RWPE1 (cell line): Measurements from ENCODE around the gene FBXW11.
A peak's percentile ranks its signal among the peaks of the same experiment; 100 is the strongest.

Experiments used
- CTCF ChIA-PET: fragments of 350-600 bp; sonication (Branson Sonifier 250); formaldehyde crosslinking; extraction: SDS; loops from one replicate; lab custom pipeline; 2021; lab: Yijun Ruan, JAX
- POLR2A ChIA-PET: fragments of 400-600 bp; formaldehyde crosslinking; extraction: SDS; loops from one replicate; lab custom pipeline; 2020; ENCODE audit warnings: antibody characterized with exemption; ENCODE audit not compliant: low non-redundant PET; lab: Yijun Ruan, JAX
- DNase-seq: peaks from one replicate; pipeline ENCODE4 v3.0.0; 2012; ENCODE audit warnings: low spot score
- H3K27ac ChIP-seq: fragments of 450-650 bp; 2 replicates; pipeline ENCODE4 v1.5.1; 2017
- TF ChIP-seq, protein P1 (sequence below): fragments of 450-650 bp; conservative IDR thresholded peaks from 2 replicates; pipeline ENCODE4 v1.5.1; 2017; ENCODE audit warnings: low read depth, mild to moderate bottlenecking

The FBXW11 gene

DNA sequence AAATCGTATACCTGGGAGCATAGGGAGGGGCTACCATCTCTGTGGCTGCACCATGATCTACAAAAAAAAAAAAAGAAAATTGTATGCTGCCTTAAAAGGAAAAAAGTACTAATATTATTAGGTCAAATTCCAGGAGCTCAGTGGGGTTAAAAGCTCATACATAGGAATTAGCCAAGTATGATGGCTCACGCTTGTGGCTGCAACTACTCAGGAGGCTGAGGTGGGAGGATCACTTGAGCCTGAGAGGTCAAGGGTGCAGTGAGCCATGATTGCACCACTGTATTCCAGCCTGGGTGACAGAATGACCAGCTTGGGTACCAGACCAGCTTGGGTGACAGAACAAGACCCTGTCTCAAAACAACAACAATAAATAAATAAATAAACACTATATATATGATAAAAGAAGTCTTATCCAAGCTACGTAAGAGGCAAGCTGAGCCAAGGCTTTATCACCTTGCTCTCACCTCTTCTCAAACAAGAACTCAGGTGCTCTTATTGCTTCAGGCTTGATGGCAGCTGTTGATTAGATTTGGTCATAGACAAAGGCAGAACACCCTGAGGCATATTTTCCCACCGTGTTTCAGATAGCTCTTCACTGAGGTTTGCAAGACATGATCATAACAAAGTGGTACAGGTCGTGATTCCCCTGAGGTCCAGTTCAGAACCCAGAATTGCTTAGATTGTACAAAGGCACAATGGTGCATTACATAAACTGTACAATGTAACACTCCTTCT is 3.3 kb upstream of the FBXW11 start:
- H3K27ac ChIP-seq: no peak overlapping the region
- ChIA-PET CTCF (interaction anchor here (0.5 to 1.3 kb wide), 5 partner anchors 11 to 381 kb away, joined by 3 to 7 read pairs (median 3); no protein-coding TSS in a partner anchor), POLR2A (no interaction called here)
- TF ChIP-seq, protein P1, sequence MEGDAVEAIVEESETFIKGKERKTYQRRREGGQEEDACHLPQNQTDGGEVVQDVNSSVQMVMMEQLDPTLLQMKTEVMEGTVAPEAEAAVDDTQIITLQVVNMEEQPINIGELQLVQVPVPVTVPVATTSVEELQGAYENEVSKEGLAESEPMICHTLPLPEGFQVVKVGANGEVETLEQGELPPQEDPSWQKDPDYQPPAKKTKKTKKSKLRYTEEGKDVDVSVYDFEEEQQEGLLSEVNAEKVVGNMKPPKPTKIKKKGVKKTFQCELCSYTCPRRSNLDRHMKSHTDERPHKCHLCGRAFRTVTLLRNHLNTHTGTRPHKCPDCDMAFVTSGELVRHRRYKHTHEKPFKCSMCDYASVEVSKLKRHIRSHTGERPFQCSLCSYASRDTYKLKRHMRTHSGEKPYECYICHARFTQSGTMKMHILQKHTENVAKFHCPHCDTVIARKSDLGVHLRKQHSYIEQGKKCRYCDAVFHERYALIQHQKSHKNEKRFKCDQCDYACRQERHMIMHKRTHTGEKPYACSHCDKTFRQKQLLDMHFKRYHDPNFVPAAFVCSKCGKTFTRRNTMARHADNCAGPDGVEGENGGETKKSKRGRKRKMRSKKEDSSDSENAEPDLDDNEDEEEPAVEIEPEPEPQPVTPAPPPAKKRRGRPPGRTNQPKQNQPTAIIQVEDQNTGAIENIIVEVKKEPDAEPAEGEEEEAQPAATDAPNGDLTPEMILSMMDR: no peak
- no peak for DNase-seq

DNA sequence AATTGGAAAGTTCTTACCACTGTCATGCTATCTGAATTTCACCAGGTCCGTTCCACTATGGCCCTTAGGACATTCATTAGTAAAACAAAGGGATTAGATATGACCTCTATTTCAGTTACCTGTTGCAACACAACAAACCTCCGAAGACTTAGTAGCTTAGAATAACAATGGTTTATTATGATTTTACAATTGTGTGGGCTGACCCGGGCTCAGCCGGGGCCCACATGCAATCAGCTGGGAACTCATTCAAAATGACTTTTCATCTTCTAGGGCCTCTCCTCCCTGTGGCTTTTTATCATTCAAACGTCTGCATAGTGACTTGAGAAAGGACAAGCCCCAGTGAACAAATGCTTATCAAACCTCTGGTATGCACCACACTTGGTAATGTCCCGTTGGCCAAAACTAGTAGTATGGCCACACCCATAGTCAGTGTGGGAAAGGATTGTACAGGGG is 2.3 kb upstream of the FBXW11 start:
- no peak overlapping the region for H3K27ac ChIP-seq
- no peak for DNase-seq
- ChIA-PET CTCF (no interaction called here), POLR2A (no interaction called here)
- TF ChIP-seq, protein P1: no peak

DNA sequence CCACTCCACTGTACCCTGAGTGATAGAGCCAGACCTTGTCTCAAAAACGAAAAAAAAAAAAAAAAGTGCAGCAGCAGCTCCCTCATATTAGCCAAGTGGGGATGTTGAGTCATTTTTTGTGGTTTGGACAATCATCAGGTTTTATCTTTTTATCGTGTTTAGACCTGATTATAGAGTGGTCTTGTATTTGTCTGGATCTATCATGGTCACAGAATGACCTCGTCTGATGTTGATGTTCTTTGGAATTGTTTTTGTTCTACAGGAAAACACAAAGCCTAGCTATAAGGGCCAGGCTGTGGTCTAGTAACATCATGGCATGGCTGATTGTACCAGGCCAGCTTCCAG is 1.6 kb upstream of the FBXW11 start:
- CTCF ChIA-PET: interaction anchor here (0.5 kb wide), 1 partner anchor 15 kb away, joined by 3 read pairs; no protein-coding TSS in a partner anchor

DNA sequence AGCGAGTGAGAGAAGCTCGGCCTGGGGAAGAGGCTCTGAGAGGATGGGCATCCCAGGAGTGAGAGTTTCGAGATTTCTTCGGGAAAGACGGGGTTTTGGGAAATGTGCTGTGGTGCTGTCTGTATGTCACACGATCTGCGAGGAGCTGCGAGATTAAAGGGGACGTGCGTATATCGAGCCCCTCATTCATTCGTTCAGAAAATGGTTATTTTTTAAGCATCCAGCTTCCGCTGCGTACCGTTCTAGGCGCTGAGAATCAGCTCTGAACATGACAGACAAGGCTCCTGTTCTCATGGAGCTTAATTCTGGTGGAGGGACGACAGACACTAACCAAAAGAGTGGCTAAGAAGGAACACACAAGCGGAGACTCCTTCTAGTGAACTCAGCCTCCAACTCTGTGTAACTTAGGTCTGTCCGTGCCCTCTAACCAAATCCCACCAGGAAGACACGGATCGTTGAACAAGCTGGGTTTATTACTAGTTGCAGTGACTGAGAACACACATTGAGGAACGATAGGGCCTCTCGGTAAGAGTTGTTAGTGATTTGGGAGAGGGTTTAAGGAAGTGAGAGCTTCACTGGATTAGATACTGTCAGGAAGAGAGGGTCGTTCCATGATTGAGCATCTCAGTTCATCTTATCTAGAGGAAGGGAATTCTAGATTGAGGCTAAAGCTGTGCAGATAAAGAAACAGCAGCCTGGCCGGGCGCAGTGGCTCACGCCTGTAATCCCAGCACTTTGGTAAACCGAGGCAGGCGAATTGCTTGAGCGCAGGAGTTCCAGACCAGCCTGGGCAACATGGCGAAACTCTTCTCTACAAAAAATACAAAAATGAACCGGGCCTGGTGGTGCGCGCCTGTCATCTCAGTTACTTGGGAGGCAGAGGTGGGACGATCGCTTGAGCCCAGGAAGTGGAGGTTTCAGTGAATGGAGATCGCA is 1.0 kb upstream of the FBXW11 start:
- H3K27ac ChIP-seq: peak overlapping the region; percentile 96
- POLR2A ChIA-PET: interaction anchor here (0.6 to 2.2 kb wide), 4 partner anchors 24 to 181 kb away, joined by 3 to 10 read pairs (median 5); partner anchors contain the start of gene STK10
- CTCF ChIA-PET: interaction anchor here (0.5 to 2.6 kb wide), 7 partner anchors 13 to 707 kb away, joined by 3 to 9 read pairs (median 3); partner anchors contain the start of gene STK10
- TF ChIP-seq, protein P1: no peak
- DNase-seq: no peak

More for the DNA sequence above, 1.6 kb upstream of the FBXW11 start:
- DNase-seq: peak; percentile 55
- POLR2A ChIA-PET: no interaction called here
- TF ChIP-seq, protein P1: no peak
- H3K27ac ChIP-seq: peak overlapping the region; percentile 96

DNA sequence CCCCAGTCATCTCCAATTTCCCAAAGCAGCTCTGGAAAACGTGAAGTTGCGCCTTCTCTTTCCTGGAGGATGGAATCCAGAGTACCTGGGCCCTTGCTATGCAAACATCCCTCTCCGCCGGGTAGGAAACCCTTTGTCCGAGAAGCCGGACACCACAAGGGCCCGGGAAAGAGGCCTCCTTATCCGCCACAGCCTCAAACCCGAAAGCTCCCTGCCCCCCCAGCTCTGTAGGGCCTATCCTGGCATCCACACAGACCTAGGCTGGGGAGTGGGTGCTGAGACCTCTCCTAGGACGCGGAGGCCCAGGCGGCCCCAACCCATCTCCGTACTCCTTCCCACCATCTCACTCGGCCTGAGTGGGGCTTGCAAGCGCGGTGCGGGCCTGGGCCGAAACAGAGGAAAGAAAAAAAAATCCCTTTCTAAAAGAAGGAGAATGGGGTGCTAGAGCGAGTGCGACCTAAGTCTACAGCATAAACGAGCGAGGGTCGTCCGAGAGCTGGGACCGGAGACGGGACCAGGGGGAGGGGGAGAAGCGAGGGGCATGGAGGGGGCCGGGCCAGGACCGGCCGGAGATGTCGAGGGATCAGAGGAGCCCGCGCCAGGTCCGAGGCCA is 624 bp downstream of the FBXW11 start:
- H3K27ac ChIP-seq: peak overlapping the region; percentile 96
- DNase-seq: peak; percentile 55
- ChIA-PET POLR2A (interaction anchor here (0.6 to 2.2 kb wide), 3 partner anchors 10 to 93 kb away, joined by 3 to 10 read pairs (median 4); no protein-coding TSS in a partner anchor), CTCF (interaction anchor here (0.6 to 2.6 kb wide), 4 partner anchors 11 to 587 kb away, joined by 3 to 9 read pairs (median 4); no protein-coding TSS in a partner anchor)
- TF ChIP-seq, protein P1: no peak
